Stomach (tissue), 4 donors: ENCODE data around the gene OR2A7.
"Not testable (repeated sequence)": the region's sequence is repeated elsewhere in the genome, so short reads cannot be mapped to it uniquely, and the experiment has no call there.

ENCODE experiments used
- CTCF ChIP-seq, 7 experiments: fragments of 450-650 bp in 4 of 7; fragments of 200-600 bp in 3 of 7; sonication (generic) in 3 of 7; IDR thresholded peaks; one replicate each; pipeline ENCODE4 v1.5.1; 2016 to 2019; ENCODE audit warnings: antibody characterized with exemption in 7 of 7, control low read depth in 2 of 7, mild to moderate bottlenecking in 1 of 7
- EP300 ChIP-seq: sonication (generic); formaldehyde crosslinking; IDR thresholded peaks from one replicate; pipeline ENCODE4 v1.6.1; 2017; ENCODE audit warnings: antibody characterized with exemption
- POLR2A ChIP-seq, 4 donors: fragments of 450-650 bp; IDR thresholded peaks; one replicate each; pipeline ENCODE4 v1.6.1; 2016; ENCODE audit warnings: antibody characterized with exemption in 4 of 4, control low read depth in 2 of 4, mild to moderate bottlenecking in 1 of 4, moderate library complexity in 1 of 4
- POLR2AphosphoS5 ChIP-seq, 3 donors: sonication (generic); formaldehyde crosslinking; IDR thresholded peaks; one replicate each; pipeline ENCODE4 v1.6.1; 2016; ENCODE audit warnings: antibody characterized with exemption in 3 of 3

- not testable (repeated sequence) for TF ChIP-seq POLR2A (IDR thresholded peaks at IDR 0.05); POLR2AphosphoS5 (IDR thresholded peaks at IDR 0.05); CTCF (IDR thresholded peaks at IDR 0.05); EP300
These were observed 47.4 kb downstream of the OR2A7 start for GRCh38 chr7:144217200-144217599.
